ENCODE data around the gene CES4A. TPM values are rescaled to one million over a fixed set of nuclear protein-coding genes. Genes with fewer than 3 reads are reported as not detected.
"Not testable (repeated sequence)": the region's sequence is repeated elsewhere in the genome, so short reads cannot be mapped to it uniquely, and the experiment has no call there.

The CES4A gene
- total RNA-seq, 1 donor from 2014 or later, result 1.2 TPM

- Histone ChIP-seq H3K4me1 (ENCODE audit: insufficient read depth, low read length) (peaks cover 8% of the 10 kb centered on the region), H3K36me3 (ENCODE audit: insufficient read depth, low read length) (peaks cover 14% of the 10 kb centered on the region), H2AFZ (ENCODE audit: low read depth, low read length) (no peak overlapping the region), H3K79me2 (ENCODE audit: insufficient read depth, low read length) (peaks cover 98% of the 10 kb centered on the region), H3K9me3 (ENCODE audit: insufficient read depth, low read depth, low read length) (no peaks in the 10 kb centered on the region), H3K4me2 (ENCODE audit: low read length) (peak overlapping the region; percentile 1), H4K20me1 (ENCODE audit: insufficient read depth, low read length) (peaks cover 59% of the 10 kb centered on the region), H3K4me3 (ENCODE audit: insufficient read depth, low read depth, low read length) (no peak overlapping the region), H3K27ac (ENCODE audit: low read depth, low read length) (no peak overlapping the region), H3K9ac (ENCODE audit: low read length) (no peak overlapping the region), H3K27me3 (ENCODE audit: insufficient read depth, low read length) (no peaks in the 10 kb centered on the region)
- peaks cover 13% of the 10 kb centered on the region for H3K4me1 Mint-ChIP-seq (ENCODE audit: low read depth, unreplicated experiment)
- no peaks in the 10 kb centered on the region for H3K9me3 Mint-ChIP-seq (ENCODE audit: unreplicated experiment)
- H3K4me3 Mint-ChIP-seq (ENCODE audit: unreplicated experiment), result peak overlapping the region; percentile 36
- no peak for FAIRE-seq
- peaks cover 3% of the 10 kb centered on the region for H3K36me3 Mint-ChIP-seq (ENCODE audit: low read depth, unreplicated experiment)
- H3K27me3 Mint-ChIP-seq (ENCODE audit: low read depth, unreplicated experiment), result no peaks in the 10 kb centered on the region
- H3K27ac Mint-ChIP-seq (ENCODE audit: unreplicated experiment), result no peak overlapping the region
- TF ChIP-seq CTCF (IDR thresholded peaks at IDR 0.05; ENCODE audit: insufficient read depth, low read depth, low read length) (no peak), EZH2 (IDR thresholded peaks at IDR 0.05; ENCODE audit: insufficient read depth, low read length) (no peak)
- peak; percentile 82 for DNase-seq (ENCODE audit: low read depth)
These were observed 52.5 kb downstream of the CES4A start for GRCh38 chr16:67040906-67041305.

- H3K4me2 ChIP-seq (ENCODE audit: low read length); H3K27ac Mint-ChIP-seq (ENCODE audit: unreplicated experiment); H3K9ac ChIP-seq (ENCODE audit: low read length); H3K27ac ChIP-seq (ENCODE audit: low read depth, low read length); H3K4me3 Mint-ChIP-seq (ENCODE audit: unreplicated experiment); H3K9me3 ChIP-seq (ENCODE audit: insufficient read depth, low read depth, low read length); H3K36me3 Mint-ChIP-seq (ENCODE audit: low read depth, unreplicated experiment); H2AFZ ChIP-seq (ENCODE audit: low read depth, low read length); DNase-seq (ENCODE audit: low read depth); FAIRE-seq; H3K4me3 ChIP-seq (ENCODE audit: insufficient read depth, low read depth, low read length); H3K9me3 Mint-ChIP-seq (ENCODE audit: unreplicated experiment); H3K27me3 Mint-ChIP-seq (ENCODE audit: low read depth, unreplicated experiment); H3K27me3 ChIP-seq (ENCODE audit: insufficient read depth, low read length); H3K4me1 ChIP-seq (ENCODE audit: insufficient read depth, low read length): not testable (repeated sequence)
- Histone ChIP-seq H3K79me2 (ENCODE audit: insufficient read depth, low read length) (peaks cover 98% of the 10 kb centered on the region), H3K36me3 (ENCODE audit: insufficient read depth, low read length) (peaks cover 17% of the 10 kb centered on the region), H4K20me1 (ENCODE audit: insufficient read depth, low read length) (peaks cover 65% of the 10 kb centered on the region)
- peaks cover 11% of the 10 kb centered on the region for H3K4me1 Mint-ChIP-seq (ENCODE audit: low read depth, unreplicated experiment)
These were observed 53.1 kb downstream of the CES4A start for GRCh38 chr16:67041520-67041919.

- no peaks in the 10 kb centered on the region for H3K9me3 Mint-ChIP-seq (ENCODE audit: unreplicated experiment)
- H3K4me1 ChIP-seq (ENCODE audit: insufficient read depth, low read length), result peaks cover 8% of the 10 kb centered on the region
- no peak overlapping the region for H3K27ac Mint-ChIP-seq (ENCODE audit: unreplicated experiment)
- peaks cover 98% of the 10 kb centered on the region for H3K79me2 ChIP-seq (ENCODE audit: insufficient read depth, low read length)
- peaks cover 10% of the 10 kb centered on the region for H3K4me1 Mint-ChIP-seq (ENCODE audit: low read depth, unreplicated experiment)
- H3K4me3 ChIP-seq (ENCODE audit: insufficient read depth, low read depth, low read length), result no peak overlapping the region
- no peaks in the 10 kb centered on the region for H3K9me3 ChIP-seq (ENCODE audit: insufficient read depth, low read depth, low read length)
- H2AFZ ChIP-seq (ENCODE audit: low read depth, low read length), result no peak overlapping the region
- no peaks in the 10 kb centered on the region for H3K27me3 Mint-ChIP-seq (ENCODE audit: low read depth, unreplicated experiment)
- no peak overlapping the region for H3K27ac ChIP-seq (ENCODE audit: low read depth, low read length)
- no peaks in the 10 kb centered on the region for H3K36me3 Mint-ChIP-seq (ENCODE audit: low read depth, unreplicated experiment)
- H3K9ac ChIP-seq (ENCODE audit: low read length), result no peak overlapping the region
- H3K27me3 ChIP-seq (ENCODE audit: insufficient read depth, low read length), result no peaks in the 10 kb centered on the region
- H3K4me3 Mint-ChIP-seq (ENCODE audit: unreplicated experiment), result no peak overlapping the region
- H3K36me3 ChIP-seq (ENCODE audit: insufficient read depth, low read length), result peaks cover 18% of the 10 kb centered on the region
- FAIRE-seq (no peak), DNase-seq (ENCODE audit: low read depth) (no peak)
- TF ChIP-seq EZH2 (IDR thresholded peaks at IDR 0.05; ENCODE audit: insufficient read depth, low read length) (no peak), CTCF (IDR thresholded peaks at IDR 0.05; ENCODE audit: insufficient read depth, low read depth, low read length) (no peak)
- no peak overlapping the region for H3K4me2 ChIP-seq (ENCODE audit: low read length)
- H4K20me1 ChIP-seq (ENCODE audit: insufficient read depth, low read length), result peaks cover 68% of the 10 kb centered on the region
These were observed 55.0 kb downstream of the CES4A start for GRCh38 chr16:67043420-67043819.

Data from astrocyte (in vitro differentiated cells and primary cell).